GM19043 (cell line): ENCODE data around the gene MAPK8IP2.
"Not testable (repeated sequence)": the region's sequence is repeated elsewhere in the genome, so short reads cannot be mapped to it uniquely, and the experiment has no call there.

Experiments used
- ATAC-seq: cut with Tn5 transposase; IDR thresholded peaks from one replicate; pipeline ENCODE4 v1.9.1; 2021; ENCODE audit warnings: low read depth; ENCODE audit not compliant: unreplicated experiment

Gene MAPK8IP2

DNA sequence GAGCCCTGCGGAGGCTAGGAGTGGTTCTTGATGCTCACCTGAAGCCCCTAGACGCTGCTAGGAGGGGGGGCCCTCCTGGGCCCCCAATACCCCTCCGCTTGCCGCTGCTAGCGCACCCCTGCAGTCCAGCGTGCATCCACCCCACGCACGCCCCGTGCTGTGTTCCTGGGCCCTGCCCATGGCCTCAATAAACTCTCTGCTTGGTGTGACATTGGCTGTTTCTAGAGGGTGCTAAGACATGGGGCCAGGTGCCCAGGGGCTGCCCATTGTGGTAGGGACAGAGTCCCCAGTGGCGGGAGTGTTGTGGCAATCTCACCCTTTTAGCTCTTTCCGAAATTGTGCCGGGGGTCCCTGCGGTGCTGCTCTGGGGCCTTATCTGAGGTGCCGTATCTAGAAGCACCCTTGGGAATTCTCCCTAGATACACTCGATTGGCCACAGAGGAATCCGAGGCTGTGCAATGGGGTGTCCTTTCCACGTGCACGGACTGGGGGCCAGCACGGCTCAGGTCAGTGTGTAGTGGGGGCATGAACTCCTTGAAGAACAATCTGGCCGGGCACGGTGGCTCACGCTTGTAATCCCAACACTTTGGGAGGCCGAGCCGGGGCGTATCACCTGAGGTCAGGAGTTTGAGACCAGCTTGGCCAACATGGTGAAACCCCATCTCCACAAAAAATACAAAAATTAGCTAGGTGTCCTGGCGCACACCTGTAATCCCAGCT is 10.9 kb downstream of the MAPK8IP2 start:
- no peak for ATAC-seq

DNA sequence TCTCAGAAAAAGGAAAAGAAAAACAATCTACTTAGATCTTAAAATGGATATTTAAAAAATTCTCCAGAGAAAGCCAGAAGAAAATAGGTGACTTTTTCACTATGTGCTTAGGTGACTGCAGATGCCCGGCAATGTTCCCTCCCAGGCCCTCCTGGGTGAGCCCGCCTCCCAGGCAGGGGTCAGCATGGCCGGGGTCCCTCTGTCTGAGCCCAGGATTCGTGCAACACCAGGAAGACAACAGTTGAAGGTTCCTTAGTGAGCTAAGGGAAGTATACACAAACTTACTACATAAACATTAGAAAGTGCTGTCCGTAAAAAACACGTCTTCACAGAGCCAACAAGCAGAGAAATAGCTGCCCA is 11.6 kb downstream of the MAPK8IP2 start:
- ATAC-seq, result no peak

DNA sequence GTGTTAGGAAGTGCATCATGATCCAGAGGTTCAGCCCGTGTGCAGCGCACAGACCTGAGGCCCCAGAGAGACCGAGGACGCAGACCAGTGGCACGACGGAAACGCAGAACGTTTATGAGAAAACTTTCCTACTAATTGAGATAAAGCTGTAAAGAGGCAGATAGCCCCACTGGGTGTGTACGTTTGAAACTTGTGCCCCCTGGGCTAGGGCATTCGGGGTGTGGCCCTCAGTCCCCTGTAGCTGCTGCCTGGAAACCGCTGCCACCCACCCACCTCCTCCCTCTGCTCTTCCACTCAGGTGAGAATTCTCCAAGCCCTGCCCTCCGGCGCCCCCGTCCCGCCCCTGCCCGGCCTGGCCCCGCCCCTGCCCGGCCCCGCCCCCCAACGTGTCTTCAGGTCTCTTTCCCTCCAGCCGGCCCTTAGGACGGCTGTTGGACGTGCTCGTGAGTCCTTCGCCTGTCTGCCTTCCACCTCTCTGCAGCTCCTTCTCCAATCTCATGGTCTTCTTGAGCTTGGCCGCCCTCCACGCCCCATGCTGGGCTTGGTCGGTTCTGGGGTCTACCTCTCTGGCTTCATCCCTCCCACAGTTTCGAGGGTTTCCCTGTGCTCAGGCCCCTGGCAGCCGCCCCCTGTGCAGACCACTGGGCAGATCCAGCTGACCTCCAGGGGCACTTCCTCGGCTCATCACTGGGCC is 12.1 kb downstream of the MAPK8IP2 start:
- ATAC-seq, result no peak

DNA sequence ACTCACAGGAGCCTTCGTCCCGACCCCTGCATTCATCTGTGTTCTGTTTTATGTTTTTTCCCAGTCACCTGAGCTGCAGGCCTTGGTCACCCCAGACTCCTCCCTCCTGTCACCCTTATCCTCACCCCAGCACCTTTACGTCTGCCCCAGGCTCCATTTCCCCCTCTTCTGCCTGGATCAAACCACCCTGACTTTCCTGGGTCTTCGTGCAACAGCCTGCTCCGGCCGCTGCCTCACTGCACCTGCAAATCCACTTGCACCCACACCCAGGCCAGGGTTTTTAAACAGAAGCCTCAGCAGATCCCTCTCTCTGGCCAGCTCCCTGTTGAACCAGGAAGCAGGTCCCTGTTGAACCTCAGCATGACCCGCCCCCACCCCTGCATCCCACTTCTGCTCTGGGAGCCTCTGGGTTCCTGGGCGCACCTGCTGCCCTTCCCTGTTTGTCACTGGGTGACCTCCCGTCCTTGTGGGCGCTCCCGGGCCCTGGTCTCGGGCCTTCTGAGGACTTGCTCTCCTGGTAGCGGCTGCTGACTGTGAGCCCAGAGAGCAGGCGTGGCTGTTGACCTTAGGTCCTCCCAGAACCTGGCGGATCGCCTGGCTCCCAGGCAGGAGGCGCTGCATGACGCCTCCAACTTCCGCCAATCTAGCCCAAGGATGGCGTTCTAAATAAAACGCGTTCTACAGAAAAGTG is 12.8 kb downstream of the MAPK8IP2 start:
- ATAC-seq, result no peak

DNA sequence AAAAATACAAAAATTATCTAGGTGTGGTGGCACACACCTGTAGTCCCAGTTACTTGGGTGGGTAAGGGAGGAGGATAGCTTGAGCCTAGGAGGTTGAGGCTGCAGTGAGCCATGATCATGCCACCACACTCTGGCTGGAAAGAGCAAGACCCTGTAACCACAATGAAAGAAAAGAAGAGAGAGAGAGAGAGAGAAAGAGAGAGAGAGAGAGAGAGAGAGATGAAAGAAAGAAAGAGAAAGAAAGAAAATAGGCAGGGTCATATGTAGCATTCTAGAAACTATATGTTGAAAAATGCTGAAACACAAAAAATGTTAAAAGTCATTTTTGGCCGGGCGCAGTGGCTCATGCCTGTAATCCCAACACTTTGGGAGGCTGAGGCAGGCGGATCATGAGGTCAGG is 13.7 kb downstream of the MAPK8IP2 start:
- ATAC-seq, result not testable (repeated sequence)

DNA sequence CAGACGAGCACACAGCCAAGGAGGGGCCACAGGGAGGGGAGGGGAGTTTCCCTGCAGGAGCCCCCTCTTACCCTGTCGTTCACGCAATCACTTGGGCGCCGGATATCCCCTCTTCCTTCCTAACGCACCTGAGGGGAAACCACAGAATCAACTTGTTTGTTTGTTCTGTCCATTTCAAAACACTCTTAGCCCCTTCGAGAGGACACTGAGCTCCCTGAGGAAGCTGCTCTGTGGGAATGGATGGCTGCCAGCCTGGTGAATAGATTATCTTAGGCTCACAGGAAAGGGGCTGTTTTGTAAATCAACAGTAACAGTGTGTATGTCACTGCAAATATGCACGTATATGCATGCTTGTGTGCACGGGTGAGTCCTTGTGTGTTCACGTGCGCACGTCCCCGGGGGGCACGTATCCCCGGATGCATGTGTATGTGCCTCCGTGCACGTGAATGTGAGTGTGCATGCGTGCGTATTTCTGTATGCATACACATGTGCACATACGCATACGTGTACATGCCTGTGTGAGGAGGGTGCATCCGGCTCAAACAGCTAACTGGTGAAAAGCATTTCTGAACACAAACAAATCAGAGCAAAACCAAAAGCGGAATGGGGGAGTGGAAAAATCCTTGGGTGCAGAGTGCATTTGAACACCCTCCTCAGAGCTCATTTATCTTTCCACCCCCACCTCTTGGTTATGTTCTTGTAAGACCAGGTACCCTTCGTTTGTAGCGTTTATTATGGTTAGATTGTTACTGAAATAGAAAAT is 20.2 kb downstream of the MAPK8IP2 start:
- ATAC-seq, result peak; percentile 50

DNA sequence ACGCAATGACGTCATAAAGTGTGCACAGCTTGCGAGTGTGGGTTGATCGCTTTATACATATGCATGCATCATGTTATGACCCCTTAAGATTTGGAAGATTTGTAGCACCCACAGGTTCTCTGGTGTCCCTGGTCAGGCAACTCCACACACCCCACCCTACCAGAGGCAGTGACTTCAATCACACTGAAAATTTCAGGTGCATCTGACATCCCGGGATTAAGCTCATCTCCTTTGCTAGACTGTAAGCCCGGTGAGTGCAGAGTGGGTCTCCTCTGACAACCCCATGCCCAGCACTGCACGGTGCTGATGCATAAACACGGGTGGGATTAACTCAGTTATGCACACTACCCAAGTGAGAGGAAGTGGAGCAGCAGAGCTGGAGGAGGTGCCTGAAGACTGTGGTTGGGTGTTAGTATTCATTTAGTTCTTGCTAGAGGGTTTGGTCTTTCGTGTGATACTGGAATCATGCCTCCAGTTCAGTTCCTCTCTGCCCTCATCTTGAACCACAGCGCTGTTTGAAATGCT is 20.8 kb downstream of the MAPK8IP2 start:
- peak; percentile 47 for ATAC-seq

DNA sequence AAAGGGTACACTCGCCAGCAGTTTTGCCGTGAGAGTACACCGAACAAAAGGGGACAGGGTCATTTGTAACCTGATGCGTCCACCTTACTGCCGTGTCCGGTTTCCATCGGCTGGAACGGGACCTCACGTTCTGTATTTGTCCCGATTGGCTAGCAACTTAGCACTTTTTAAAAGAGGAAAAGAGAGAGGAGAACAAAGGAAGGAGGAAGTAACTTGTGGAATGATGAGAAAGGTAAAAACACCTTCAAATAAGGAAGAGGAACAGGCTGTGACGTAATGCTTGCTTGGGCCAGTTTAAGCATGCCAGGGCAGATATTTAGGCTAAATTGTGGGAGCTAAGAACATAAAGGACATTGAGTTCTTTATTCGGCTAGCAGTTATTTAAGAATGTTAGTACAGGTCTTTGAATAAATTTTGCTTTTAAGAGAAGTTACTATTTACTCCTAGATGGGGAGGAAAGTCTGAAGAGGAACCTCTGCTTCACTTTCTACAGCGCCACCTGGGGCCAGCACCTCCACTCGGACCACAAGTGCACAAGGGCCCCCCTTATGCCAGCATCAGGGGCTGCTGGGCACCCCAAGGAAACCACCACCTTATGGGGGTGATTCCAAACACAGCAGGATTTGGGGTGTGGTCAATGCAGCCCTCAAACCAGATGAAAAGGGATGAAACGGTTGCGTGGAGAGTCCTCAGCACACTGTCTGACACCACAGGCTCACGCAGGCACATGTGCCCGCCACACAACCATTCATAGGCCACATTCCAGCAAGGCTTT is 21.5 kb downstream of the MAPK8IP2 start:
- no peak for ATAC-seq

DNA sequence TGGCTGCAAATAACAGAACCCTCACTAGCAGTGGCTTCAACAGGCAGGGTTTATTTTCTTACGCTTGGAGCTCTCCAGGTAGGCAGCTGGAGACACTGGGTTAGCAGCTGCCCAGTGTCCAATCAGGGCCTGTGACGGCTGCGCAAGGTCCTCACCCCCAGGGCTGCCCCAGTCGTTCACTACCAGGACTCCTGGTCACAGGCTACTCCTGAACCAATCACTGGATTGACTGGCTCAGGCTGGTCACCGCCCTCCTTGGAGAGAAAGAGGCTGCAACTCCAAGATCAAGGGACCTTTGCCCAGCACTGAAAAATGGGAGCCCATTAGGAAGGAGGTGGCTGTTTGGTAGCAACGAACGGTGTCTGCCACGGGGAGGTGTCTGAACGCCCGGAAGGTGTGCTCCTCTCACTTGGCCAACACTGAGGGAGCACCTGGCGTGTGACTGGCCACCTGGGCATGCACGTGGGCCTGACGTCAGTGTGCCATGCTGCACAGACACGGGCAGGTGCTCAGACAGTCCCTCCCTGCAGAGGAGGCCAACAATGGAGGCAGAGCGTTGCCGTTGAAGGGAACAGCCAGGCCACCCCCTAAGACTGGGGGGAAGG is 22.2 kb downstream of the MAPK8IP2 start:
- ATAC-seq, result no peak

DNA sequence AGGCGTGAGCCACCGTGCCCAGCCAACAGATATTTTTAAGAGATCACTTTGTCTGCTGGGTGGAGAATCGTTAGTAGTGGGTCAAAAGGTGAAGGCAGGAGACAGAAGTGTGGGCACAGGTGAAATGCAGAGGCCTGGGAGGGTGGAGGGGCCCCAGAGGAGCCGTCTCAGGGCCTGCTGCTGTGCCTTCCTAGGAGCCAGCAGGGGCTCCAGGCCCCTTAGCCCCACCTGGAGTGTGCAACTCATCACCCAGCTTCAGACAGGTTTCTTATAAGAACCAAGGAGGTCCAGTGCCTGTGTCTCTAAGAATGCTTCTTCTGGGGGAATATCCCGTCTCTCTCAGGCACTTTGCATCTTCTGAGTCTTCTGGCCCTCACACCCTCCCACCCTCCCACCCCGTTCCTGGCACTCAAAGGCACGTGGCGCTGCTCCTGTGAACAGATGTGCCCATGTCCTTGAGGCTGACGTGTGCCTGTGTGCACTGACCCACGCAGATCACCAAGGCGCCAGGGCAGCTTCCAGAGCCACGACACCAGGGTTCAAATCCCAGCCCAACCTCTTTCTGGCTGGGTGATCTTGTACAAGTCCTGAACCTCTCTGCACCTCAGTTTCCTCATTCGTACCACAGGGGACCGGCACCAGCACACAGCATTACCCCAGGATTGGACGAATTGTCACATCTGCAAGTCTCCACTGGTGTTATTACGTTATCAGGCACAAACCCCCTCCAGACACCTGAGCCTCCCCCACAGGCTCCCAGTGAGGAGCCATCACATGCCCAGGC is 23.9 kb downstream of the MAPK8IP2 start:
- no peak for ATAC-seq

DNA sequence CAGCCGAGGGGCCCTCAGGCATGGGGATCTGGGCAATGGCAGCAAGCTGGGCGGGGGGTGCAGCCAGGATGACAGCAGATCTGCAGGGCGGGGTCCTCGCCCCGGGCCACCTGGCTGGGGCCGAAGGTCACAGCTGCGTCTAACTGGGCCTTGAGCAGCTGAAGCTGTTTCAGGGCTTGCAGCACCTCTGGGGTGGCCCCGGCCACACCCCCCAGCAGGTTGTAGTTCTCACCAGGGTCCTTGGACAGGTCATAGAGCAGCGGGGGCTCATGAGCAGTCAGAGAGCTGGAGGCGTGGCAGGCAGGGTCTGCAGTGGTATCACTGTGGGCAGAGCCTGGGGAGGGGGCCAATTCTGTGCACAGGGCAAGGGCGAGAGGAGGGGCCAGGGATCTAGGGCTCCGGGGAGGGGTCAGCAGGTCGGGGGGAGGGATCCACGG is 24.6 kb downstream of the MAPK8IP2 start:
- ATAC-seq, result no peak

DNA sequence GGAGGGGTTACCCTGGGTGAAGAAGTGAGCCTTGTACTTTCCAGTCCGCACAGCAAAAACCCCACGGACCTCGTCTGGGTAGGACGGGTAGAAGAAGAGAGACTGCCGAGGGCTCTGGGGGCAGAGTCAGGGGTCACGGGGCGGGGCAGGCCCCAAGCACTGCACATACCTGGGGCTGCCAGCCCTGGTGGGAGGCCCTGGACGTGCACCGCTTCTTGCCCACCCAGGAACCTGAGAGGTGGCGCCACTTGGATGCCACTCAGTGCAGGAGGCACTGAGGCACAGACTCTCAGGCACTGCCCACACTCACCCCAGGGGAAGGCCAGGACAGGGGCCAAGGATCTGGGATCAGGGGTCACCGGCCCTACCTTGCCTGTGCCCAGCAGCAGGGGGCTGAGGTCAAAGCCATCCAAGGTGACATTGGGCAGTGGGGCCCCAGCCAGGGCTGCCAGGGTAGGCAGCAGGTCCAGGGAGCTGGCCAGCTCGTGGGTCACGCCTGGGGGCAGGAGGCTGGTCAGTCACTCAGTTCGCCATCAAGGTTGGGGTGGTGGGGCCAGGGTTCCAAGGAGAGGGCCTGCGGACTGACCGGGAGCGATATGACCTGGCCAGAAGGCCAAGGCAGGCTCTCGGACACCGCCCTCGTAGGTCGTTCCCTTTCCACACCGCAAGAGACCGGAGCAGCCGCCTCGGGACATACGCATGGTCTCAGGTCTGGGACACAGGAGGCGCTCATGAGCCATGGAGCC is 25.1 kb downstream of the MAPK8IP2 start:
- ATAC-seq, result no peak

DNA sequence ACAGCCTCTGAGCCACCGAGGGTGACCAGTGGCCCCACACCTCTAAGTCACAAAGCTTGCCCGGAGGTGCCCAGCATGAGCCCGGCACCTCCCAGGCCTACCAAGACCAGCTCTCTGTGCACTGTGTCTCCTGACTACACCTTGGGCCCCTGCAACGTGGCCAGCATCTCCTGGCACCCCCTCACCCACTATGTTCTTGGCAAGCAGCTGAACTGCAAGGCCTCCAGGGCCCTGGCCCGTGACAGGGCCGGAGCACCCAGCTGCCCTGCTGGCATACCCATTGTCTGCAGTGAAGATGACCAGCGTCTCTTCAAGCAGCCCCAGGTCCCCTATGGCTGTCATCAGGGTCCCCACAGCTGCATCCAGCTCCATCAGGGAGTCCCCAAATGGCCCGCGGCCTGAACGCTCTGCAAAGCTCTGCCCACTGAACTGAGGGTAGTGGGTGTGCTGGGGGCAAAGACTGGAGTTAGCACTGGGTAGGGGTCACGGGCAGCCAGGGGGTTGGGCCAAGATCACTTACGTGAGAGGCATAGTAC is 25.8 kb downstream of the MAPK8IP2 start:
- ATAC-seq, result no peak

DNA sequence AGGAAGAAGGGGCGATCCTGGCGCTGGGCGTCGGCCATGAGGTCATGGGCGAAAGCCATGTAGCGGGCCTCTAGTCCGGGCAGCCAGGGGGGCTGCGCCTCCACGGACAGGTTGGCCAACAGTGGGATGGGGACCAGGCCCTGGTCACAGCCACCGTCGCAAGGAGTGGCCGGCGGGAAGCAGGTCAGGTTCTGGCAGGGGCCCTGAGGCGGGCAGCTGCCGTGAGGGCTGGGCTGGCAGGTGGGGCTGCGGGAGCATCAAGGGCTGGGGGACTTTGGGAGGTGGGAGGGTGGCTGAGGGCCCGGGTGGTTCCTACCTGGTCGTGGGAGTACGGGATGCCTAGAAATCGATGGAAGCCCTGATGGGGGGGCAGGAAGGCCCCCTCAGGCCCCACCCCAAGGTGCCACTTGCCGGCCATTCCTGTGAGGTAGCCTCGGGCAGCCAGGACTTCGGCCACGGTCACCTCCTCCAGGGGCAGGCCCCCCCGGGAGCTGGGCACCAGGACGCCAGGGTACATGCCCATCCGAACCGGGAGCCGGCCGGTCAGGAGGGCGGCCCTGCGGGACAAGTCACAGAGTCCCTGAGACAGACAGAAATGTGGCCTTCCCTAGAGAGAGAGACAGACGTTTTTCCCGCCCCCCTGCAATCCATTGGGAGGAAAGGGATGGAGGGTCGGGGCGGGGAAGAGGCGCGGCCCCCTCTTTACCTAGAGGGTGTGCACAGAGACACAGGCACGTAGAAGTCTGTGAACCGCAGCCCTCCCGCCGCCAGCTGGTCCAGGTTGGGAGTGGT is 26.5 kb downstream of the MAPK8IP2 start:
- no peak for ATAC-seq

DNA sequence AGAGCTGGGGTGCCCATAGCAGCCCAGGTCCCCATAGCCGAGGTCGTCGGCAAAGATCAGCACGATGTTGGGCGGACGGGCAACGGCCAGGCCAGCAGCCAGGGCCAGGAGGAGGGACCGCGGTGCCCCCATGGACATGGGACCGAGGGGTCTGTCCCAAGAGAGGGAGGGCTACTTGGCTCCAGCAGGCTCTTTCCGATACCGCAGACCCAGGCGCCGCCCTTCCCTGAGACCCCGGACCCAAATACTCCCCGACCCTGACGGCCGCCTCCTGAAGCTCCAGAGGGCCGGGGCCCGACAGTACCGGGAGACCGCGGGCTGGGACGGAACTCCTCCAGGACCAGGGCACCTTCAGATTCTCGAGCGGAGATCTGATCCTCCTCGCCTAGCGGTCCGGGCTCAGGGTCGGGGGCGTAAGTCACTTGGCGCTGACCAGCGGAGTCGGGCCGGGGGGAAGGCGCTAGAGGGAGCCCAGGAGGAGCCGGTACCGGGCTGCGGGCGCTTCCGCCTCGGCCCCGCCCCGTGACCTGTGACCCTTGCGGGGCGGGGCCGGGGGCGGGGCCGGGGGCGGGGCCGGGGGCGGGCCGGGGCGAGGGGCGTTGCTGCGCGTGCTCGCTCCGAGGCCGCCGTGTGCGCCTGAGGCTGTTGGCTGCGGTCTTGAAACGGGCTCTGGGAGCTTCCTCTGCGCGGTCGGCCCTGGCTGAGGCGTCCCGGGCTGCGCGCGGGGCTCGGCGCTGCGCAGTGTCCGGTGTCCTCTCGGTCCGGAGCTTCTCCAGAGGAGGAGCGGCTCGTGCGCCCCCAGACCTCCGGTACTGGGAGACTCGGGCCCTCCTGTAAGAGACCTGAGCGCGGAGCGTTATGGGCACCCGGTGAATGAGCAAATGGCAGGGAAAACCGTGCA is 27.3 kb downstream of the MAPK8IP2 start, which contains the start of gene ARSA:
Gene ARSA (minus strand): TSS at position 511 of the 901 bp plus-strand sequence. CDS start 373 bp downstream, at position 138.
- ATAC-seq, result peak; percentile 53
